HG03025 (cell line): ENCODE measurements around the gene AIF1.

Experiments
- ATAC-seq: cut with Tn5 transposase; IDR thresholded peaks from one replicate; pipeline ENCODE4 v1.9.1; 2021; ENCODE audit warnings: mild to moderate bottlenecking, moderate library complexity; ENCODE audit not compliant: unreplicated experiment, low FRiP score

Gene AIF1

DNA sequence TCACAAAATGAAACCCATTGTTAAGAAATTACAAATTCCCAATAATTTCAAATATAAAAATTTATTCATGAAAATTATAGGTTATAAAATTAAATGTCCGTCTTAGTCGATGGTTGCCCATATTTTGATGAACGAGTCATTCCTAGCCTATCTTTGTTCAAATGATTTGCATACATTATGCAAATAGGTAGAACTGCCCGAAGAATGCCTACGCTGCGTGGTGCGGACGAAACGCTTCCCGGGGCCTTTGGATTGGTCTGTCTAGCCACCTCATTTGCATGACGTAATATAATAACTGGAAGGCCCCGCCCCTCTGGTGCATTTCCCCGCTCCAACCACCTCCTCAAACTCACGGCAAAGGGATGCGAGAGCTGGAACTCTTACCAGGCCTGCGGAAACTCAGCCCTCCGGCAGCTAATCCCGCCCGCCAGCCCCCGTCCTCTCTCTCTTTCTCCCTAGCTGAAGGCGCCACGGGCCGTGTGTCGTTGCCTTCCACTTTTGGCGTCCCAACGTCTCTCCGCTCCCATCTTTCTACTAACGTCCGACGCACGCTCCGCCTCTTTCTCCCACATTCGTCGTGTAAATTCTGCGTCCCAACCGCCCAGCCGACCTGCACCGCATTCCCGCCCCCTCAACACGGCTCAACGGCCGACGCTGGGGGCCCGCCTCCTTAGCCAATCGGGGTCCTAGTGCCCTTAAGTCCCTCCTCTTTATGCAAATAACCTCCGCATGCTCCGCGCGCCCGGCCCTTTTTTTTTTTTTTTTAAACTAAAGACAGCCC is 5.0 kb downstream of the AIF1 start:
- ATAC-seq, result peak; percentile 85

DNA sequence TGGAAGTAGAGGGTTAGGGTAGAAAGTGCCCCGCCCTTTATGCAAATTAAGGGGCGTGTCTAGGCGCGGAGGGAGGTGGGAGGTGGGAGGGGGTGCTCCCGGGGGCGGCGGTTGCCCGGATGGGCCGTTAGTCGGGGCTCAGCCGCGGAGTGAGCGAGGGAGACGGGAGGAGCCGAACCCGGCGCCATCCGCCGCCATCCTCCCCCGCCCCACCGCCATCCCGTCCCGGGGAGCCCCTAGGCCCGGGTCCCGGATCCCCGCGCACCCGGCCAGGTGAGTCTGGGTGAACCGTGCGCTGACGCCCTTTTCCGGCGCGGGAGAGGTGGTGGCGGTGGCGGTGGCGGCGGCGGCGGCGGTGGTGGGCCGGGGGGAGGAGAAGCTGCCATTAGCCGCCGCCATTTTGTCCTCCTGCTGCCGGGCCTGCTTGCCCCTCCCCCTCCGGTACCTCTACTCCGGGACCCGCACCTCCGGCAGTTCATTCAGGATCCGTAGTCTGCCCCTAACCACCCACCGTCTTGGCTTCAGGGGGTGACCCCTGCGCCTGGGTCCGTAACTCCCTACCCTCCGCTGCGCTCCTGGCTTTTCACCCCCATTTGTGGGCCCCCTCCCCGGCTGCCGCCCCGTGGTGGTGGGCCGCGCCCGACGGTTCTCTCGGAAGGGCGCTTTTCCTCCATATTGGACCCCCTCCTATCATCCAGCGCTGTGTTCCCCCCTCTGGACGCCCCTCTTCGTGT is 5.7 kb downstream of the AIF1 start, which contains the start of gene PRRC2A:
Gene PRRC2A, plus strand, starts transcription at position 130 of the 734 bp plus-strand sequence. CDS start 2,075 bp downstream, outside the sequence.
- ATAC-seq, result peak; percentile 46

DNA sequence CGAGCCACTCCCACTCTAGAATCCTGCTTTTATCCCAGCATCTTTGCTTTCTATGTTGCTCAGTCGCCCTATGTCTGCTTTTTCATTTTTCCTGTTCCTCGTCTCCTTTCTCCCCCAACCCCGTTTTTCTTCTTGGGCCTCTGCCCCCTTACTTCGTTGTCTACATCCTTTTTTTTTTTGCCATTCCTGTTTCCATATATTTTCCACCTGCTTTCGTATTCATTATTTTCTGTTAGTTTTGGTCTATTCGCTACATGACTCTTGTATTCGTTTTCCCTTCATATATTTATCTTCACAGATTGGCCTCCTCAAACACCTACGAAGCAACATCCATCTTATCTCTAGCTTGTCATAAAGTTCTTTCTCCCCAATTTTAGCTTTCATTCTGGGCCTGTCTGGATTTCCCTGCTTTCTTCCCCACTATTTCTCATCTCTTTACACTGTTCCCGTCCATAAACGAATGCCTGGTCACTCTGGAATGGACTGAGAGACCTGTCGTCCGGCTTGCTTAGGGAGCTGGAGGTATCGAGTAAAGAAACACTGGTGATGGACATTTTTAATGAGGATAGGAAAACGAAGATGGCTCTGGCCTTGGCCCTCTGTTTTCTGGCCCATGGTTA is 6.4 kb downstream of the AIF1 start:
- no peak for ATAC-seq

DNA sequence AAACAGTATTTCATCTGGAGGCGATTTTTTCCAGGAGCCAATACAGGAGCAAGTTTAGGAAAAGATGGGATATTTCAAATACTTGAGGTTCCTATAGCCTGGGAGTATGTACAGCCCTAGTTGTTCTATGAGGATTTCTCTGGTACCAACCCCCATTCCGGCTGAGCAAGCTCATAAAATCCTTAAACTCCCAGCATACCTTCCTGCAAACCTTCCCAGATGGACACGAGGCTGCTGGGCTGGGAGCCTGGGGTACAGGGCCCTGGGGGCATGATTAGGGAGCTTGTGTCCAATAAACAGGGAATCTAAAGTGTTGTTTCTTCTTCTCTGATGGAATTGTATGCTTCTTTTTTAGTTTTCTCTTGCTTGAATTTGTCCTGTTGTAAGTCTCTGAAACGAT is 7.0 kb downstream of the AIF1 start:
- ATAC-seq, result no peak

DNA sequence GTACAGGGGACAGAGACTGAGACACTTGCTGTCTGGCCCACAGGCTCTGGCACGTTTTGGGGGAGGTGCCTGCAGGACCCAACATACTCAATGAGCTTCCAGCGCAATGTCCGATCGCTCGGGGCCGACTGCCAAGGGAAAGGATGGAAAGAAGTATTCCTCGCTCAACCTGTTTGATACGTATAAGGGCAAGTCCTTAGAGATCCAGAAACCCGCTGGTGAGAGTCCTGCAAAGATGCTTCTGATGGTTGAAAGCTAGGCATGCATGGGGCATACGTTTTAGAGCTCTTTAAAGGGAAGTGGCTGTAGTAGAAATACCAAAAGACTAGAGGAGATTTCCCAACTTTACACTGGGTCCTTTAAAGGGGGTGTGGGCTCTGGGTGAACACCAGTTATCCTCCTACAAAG is 7.7 kb downstream of the AIF1 start:
- ATAC-seq, result no peak

DNA sequence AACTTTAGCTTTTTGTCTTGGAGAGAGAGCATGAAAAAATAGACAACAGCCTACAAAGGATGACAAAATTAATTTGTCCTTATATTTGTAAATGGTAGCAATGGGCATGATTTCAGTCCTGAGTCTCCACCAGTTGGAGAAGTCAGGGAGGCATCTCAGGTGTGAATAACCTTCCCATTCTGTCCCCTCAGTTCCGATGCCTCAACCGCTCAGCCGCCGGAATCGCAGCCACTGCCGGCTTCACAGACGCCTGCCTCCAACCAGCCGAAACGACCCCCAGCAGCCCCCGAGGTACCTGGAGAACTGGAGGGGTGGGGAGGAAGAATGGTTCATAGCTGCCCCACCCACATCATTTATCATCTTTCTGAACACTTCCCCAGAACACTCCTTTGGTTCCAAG is 9.0 kb downstream of the AIF1 start:
- no peak for ATAC-seq

DNA sequence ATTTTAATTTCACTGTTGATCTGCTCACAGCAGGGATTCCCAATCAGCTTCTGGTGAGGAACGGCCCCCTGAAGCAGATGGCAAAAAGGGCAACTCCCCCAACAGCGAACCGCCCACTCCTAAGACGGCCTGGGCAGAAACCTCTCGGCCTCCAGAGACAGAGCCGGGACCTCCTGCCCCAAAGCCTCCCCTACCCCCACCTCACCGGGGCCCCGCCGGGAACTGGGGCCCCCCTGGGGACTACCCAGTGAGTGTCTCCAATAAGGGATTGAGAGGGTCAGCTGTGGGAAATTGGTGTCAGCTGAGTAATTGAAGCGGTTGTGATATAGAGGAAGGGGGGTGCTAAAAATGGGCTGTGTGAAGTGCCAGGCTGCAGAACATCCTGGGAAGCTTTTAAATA is 11.9 kb downstream of the AIF1 start:
- no peak for ATAC-seq

DNA sequence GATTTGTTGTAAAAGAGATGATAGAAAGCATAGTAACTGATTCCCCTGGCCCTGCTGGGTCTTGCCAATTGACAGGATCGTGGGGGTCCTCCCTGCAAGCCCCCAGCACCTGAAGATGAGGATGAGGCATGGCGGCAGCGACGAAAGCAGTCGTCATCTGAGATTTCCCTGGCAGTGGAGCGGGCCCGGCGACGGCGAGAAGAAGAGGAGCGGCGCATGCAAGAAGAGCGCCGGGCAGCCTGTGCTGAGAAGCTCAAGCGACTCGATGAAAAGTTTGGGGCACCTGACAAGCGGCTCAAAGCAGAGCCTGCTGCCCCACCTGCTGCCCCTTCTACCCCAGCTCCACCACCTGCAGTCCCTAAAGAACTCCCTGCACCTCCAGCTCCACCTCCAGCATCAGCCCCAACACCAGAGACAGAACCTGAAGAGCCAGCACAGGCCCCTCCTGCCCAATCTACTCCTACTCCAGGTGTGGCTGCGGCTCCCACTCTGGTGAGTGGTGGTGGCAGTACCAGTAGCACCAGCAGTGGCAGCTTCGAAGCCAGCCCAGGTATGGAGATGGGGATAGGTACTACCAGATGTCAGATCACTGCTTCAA is 12.8 kb downstream of the AIF1 start:
- no peak for ATAC-seq

DNA sequence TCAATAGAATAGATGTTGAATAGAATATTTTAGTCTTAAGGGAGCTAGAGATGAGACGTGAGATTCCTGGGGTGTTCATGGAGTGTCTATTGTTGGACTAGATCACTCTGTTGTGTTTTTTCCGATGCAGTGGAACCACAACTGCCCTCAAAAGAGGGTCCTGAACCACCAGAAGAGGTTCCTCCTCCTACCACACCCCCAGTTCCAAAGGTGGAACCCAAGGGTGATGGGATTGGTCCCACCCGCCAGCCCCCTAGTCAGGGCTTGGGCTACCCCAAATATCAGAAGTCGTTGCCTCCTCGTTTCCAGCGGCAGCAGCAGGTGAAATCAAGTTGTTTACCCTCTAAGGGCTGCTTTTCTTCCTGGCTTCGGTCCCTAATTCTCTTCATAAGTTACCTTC is 14.0 kb downstream of the AIF1 start:
- ATAC-seq, result no peak

DNA sequence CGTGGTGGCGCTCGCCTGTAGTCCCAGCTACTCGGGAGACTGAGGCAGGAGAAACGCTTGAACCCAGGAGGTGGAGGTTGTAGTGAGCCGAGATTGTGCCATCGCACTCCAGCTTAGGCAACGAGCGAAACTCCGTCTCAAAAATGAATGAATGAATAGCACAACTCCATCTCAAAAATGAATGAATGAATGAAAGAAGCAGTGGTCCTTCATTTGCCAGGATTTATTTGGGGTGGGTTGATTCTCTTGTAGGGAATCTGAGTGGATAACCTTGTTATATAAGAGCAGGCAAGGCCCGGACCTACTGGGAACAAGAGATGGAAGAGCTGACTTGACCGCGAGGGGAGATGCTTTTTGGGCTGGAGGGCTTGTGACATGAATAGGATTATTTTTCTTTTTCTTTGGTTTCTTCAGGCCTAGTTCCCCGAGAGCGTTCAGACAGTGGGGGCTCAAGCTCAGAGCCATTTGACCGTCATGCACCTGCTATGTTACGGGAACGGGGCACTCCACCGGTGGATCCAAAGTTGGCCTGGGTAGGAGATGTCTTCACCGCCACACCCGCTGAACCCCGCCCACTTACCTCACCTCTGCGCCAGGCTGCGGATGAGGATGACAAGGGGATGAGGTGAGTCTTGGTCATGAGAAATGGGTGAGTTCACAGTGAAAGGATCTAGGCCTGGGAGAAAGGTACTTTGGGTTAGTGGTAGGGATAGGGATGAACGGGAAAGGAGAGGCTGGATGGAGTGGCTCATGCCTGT is 15.3 kb downstream of the AIF1 start:
- no peak for ATAC-seq

DNA sequence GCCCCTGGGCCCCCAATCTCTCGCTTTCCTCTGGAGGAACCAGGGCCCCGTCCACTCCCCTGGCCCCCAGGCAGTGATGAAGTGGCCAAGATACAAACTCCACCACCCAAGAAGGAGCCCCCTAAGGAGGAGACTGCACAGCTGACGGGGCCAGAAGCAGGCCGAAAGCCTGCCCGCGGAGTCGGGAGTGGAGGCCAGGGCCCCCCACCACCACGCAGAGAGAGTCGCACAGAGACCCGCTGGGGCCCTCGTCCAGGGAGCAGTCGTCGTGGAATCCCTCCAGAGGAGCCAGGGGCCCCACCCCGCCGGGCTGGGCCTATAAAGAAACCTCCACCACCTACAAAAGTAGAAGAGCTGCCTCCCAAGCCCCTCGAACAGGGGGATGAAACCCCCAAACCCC is 16.2 kb downstream of the AIF1 start:
- no peak for ATAC-seq

DNA sequence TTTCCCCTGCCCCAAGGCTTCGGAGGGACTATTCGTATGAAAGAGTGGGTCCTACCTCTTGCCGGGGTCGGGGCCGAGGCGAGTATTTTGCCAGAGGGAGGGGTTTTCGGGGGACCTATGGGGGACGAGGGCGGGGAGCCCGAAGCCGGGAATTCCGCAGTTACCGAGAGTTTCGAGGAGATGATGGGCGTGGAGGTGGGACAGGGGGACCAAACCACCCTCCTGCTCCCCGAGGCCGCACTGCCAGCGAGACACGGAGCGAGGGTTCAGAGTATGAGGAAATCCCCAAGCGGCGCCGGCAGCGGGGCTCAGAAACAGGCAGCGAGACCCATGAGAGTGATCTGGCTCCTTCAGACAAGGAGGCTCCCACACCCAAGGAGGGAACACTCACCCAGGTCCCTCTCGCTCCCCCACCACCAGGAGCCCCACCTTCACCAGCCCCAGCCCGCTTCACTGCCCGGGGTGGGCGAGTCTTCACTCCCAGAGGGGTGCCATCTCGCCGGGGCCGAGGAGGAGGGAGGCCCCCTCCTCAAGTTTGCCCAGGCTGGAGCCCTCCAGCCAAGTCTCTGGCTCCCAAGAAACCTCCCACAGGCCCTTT is 16.7 kb downstream of the AIF1 start:
- ATAC-seq, result no peak

DNA sequence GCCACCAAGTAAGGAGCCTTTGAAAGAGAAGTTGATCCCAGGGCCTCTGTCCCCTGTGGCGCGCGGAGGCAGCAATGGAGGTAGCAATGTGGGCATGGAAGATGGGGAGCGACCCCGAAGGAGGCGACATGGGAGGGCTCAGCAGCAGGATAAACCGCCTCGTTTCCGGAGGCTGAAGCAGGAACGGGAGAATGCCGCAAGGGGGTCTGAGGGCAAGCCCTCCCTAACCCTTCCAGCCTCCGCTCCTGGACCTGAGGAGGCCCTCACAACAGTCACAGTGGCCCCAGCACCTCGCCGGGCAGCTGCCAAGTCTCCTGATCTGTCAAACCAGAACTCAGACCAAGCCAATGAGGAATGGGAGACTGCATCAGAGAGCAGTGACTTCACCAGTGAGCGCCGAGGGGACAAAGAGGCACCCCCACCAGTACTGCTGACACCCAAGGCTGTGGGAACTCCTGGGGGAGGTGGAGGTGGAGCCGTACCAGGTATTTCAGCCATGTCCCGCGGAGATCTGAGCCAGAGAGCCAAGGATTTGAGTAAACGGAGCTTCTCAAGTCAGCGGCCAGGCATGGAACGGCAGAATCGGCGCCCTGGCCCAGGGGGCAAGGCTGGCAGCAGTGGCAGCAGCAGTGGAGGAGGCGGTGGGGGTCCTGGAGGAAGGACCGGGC is 17.4 kb downstream of the AIF1 start:
- ATAC-seq, result no peak

DNA sequence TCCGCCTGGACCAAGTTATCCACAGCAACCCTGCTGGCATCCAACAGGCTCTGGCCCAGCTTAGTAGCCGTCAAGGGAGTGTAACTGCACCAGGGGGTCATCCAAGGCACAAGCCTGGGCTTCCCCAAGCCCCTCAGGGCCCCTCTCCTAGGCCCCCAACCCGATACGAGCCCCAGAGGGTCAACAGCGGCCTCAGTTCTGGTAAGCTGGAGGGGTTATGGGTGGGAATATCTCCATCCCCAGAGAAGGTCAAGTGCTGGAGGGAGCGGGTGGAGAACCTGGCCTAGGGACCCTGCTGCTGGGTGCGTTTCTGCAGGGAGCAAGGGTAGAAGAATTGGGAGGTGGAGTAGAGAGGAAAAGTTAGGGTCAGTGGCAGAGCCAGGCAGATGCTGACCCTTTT is 18.4 kb downstream of the AIF1 start:
- no peak for ATAC-seq

DNA sequence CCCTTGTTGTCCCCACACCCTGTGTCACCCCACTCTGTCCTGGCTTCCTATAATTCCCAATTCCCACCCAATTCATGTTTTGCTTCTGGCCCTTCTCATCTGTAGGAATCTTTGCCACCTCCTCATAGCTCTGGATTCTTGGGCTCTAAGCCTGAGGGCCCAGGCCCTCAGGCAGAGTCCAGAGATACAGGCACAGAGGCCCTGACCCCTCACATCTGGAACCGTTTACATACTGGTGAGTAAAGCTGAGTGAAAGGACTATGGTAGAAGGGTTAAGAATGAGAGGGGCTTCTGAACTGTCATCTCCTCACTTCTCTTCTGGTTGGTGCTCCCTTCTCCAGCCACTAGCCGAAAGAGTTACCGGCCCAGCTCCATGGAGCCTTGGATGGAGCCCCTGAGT is 19.1 kb downstream of the AIF1 start:
- no peak for ATAC-seq

DNA sequence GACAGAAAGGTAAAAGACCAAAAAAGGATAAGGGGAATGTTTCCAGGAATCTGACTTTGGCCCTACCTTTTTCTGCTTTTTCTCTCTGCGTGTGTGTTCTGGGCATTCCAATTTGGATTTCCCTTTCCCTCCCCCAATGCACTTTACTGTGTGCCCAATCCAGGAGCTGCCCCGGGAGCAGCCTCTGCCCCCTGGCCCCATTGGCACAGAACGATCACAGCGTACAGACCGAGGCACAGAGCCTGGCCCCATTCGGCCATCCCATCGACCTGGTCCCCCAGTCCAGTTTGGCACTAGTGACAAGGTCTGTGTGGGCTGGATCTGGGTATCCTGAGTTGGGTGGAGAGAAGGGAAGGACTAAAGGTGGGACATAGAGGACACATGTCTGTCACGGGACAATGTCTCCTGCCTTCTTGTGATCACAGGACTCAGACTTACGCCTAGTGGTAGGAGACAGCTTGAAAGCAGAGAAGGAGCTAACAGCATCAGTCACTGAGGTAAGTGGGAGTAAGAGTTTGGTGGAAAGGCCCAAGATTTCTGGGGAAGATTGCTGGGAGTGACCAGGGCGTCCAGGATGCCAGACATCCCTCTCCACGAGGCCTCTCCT is 20.0 kb downstream of the AIF1 start:
- no peak for ATAC-seq

DNA sequence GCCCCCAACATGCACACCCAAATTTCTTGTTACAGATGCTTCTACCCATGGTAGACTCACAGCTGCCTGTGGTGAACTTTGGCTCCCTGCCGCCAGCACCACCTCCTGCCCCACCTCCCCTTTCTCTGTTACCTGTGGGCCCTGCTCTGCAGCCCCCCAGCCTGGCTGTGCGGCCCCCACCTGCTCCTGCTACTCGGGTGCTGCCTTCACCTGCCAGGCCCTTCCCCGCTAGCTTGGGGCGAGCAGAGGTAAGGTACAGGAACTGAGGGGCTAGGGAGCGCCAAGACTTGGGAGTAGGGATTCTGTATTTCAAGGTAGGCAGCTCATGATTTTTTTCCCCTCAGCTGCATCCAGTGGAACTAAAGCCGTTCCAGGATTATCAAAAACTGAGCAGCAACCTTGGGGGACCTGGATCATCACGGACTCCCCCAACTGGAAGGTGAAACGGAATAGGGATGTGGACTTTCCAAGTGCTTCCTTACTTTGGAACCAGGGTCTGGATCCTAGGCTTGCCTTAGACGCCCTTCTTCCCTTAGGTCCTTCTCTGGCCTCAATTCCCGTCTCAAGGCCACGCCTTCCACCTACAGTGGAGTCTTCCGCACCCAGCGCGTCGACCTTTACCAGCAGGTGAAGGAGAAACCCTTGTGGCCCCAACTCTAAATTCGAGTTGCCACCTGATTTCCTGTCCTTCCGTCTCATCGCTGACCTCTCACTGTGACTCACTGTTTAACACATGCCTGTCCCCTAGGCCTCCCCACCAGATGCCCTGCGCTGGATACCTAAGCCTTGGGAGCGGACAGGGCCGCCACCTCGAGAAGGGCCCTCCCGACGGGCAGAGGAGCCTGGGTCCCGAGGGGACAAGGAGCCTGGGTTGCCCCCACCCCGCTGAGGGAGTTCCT is 21.9 kb downstream of the AIF1 start:
- ATAC-seq, result no peak

DNA sequence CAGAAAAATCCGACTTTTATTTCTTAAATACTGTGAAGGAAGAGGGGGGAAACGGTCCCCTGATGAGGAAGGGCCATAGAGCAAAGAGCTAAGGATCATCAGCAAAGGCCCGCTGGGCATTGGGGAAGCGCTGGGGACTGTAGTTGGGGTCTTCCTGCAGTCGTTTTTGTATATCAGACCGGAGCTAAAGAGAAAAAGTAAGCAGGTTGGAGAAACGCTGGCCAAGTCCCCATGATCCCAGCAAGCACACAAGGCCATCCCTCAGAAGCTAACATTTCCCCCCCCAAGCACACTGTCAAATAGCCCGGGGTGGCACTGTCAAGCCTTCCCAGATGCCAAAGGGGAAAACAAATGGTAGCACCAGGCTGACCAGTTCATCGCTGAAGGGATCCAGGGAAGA is 24.0 kb downstream of the AIF1 start:
- ATAC-seq, result no peak
